Left hindlimb (tissue), 1 donor: Measurements from ENCODE around the gene RANBP17.

ENCODE experiments used
- DNase-seq: peaks from one replicate; pipeline ENCODE4 v3.0.0-alpha.2; 2018

RANBP17 gene

DNA sequence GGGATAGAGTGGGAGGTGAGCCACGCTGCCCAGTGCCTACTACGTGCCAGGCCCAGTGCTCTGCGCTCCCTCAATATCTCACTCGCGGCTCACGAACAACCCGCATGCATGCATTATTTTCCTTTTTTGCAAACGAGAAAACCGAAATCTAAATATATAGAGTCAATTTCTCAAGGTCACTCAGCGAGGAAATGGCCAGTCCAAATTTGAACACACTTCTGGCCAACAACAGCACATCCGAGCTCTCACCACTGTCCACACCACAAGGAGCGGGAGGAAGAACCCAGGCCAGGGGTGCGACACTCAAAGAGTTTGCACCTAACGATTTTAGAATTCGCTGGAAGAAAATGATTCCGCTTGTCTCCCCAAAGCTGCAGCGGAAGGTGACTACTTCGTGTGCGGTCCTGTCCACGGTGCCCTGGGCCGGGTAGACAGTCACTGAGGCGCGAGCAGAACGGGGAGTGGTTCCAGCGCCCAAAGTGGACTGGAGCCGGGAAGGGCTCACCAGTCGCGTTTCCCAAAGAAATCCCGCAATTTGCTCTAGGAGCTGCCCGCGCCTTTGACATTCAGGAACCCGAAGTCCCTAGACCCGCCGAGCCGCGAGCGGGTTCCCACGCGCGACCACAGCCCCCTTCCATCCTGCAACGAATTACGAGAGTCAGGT lies 446.1 kb downstream of the RANBP17 start:
- DNase-seq, result no peak

DNA sequence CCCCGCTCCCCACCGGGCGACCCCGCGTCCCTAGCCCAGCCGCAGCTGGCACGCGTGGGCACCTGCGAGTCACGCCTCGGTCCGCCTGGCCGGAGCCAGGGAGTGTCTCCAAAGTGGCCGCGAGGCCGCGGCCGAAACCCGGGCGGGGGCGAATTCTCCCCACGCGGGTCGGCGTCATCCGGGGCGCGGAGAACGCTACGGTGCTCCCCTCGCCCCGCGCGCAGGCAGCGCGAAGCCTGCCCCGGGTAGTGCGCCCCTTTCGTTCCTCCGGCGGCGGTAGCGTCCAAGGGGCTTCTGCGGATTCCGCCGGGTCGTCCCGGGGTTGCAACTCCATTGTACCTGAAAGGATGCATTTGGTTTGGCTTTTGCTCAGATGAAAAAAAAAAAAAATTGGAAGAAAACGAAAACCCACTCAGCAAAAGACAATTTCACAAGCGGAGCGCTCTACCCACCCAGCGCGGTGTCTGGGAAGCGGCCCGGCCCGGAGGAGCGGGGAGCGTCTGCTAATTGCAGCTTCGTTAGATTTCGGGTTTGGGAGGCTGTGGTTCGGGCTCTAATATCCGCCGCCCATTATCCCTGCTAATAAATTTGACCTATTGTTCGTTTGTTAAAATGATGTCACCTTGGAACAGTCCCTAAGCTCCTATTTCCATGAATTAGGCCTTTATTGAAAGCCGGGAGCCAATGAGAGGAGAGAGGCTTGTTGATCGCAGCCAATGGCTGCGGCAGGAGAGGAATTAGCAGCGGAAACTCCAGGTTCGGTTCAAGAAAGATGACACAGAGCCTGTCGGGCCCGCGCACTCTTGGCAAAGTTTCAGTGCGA lies 446.8 kb downstream of the RANBP17 start, which contains the start of gene TLX3:
Gene TLX3, plus strand, starts transcription at position 796 of the 823 bp plus-strand sequence. CDS start 118 bp downstream, outside the sequence.
- DNase-seq, result no peak

DNA sequence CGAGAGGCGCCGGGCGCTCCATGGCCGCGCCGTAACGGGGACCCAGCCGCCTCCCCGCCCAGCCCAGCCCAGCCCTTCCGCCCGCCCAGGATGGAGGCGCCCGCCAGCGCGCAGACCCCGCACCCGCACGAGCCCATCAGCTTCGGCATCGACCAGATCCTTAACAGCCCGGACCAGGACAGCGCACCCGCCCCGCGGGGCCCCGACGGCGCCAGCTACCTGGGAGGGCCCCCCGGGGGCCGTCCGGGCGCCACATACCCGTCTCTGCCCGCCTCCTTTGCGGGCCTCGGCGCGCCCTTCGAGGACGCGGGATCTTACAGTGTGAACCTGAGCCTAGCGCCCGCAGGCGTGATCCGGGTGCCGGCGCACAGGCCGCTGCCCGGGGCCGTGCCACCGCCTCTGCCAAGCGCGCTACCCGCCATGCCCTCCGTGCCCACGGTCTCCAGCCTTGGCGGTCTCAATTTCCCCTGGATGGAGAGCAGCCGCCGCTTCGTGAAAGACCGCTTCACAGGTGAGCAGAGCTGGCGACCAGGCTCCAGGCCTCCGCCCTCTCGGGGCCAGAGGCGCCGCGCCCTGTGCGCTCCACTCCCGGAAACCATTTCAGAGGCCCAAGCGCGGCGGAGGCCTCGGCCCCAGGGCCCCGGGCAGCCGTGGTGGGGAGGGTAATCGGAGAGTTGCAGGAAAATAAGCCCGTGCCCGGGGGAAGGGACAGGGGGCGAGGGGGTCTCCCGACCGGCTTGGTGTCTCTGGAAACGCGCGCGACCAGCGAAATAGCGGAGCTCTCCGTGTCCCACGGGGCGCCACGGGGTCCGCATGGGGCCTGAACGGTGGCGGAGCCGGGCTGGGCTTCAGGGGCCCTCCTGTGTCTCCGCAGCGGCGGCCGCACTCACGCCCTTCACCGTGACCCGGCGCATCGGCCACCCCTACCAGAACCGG lies 447.7 kb downstream of the RANBP17 start:
- DNase-seq, result no peak

DNA sequence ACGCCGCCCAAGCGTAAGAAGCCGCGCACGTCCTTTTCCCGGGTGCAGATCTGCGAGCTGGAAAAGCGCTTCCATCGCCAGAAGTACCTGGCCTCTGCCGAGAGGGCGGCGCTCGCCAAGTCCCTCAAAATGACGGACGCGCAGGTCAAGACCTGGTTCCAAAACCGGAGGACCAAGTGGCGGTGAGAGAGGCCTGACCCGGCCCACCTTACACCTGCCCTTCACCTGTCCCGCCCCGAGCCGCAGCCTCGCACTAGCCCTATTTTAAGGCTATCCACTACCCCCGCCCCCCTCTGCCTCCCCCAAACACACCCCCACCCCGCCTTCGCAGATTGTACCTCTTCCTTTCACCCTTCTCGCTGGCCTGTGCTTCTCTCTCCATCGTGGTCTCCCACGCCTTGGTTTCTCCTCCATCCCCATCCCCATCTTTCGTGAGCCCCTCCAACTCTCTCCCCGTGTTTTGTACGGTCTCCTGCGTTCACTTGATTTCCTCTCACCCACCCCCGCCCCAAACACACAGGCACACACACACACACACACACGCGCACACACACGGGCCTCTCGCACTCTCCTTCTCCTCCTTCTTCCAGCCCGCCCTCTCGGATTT lies 448.5 kb downstream of the RANBP17 start:
- DNase-seq, result no peak

DNA sequence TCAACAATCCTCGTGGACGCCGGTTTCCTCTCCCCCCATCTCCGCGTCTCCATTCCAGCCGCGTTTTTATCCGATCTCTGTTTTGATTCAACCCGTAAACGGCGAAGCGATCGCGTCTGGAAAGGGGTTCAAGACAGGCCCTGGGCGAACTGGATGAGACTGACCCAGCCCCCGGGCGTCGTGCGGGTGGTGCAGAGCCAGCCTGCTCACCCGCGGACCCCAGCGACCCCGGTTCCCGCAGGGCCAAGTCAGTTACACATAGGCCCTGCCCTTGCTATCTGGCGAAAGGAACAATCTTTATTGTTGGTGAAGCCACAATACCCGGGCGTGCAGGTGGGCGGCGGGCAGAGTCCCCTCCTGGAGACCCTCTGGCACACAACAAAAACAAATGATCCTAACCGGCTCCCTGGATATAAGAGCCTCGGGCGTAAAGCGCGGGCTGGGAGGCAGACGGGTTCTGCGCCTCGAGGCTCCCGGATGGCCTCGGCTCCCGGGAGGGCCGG lies 449.1 kb downstream of the RANBP17 start:
- no peak for DNase-seq

DNA sequence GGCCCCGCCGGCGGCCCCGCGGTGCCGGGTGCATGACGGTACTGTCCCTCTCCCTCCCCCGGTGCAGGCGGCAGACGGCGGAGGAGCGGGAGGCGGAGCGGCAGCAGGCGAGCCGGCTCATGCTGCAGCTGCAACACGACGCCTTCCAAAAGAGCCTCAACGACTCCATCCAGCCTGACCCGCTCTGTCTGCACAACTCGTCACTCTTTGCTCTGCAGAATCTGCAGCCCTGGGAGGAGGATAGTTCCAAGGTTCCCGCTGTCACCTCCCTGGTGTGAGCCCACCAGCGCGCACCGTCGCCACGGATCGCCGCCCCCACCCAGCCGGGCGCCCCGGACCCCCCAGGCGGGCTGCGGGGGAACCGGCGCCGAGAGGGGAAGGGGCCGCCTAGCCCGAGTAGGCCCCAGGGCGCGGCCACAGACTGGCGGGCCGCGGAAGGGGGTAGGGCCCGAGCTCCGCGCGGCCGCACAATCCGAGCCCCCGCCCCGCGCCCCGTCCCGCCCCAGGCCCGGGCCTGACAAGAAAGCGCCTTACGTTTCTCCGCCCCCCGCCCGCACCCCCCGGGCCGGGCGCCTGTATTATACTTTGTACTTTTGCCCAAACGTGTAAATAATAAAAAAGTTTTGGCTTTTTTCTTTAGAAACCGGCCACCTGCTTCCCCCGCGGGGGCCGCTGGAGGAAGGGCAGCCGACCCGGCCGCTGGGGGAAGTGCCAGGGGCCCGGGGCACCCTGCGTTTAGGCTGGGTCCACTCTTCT lies 449.7 kb downstream of the RANBP17 start:
- peak; percentile 57 for DNase-seq

DNA sequence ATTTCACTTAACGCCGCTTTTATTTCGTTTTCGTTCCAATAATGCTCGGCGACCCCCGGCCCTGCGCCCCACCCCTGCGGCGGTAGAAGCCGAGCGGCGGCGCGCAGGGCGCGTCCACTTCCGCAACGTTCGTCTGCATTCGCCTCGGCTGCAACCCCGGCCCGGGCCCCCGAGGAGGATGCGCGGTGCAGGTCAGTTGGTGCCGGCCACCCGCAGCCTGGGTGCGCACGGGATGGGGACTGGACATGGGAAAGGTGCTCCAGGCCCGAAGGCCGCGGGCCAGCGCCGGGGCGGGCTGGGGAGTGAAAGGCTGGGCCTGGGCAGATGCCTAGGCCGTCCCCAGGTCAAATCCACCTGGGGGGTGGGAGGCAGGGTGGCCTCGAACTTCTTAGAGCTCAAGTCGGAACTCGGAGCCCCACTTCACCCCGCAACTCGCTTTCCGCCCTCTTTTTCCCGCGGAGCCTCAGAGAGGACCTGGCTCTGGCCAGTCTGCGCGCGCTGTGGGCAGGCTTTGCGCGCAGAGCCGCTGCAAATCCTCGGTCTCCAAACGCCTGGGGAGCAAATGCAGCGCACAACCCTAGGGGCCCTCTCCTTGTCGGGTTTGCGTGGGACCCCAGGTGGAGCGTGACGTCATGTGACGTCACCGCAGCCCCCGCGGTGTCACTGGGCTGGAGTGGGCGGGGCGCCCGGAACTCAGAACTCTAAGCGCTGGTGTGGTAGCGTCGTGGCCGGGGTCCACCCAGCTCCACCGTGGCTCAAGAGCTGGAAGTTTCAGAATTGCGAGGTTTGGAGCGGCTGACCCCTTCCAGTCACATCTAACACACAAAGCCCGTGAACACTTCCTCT lies 450.5 kb downstream of the RANBP17 start:
- DNase-seq, result no peak

DNA sequence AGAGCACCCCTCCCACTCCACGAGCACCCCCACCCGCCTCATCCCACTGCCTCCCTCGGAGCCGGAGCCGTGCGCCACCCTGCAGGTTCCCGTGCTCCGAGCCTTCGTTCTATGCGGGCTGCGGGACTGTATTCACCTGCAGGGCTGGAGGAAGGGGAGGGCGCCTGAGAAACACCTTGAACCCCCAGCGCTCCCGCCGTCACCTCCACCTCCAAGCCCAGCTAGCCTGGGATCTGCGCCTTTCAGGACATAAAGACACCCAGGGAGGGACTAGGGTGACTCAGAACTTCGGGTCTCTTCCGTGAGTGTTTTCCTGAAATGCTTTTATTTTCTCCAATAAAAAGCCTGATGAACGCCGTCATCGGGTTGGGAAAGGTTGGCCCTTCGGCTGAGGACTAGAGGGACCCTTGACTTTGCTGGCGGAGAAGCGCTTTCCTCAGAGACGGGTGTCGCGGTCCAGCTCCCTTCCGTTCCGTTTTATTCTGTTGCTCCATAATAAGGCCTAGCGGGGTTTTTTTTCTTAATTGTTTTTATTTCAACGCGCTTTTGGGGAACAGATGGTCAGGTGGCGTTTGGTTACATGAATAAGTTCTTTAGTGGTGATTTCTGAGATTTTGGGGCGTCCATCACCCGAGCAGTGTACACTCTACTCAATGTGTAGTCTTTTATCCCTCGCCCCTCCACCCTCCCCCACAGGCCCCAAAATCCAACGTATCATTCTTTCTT lies 451.8 kb downstream of the RANBP17 start:
- DNase-seq, result no peak

DNA sequence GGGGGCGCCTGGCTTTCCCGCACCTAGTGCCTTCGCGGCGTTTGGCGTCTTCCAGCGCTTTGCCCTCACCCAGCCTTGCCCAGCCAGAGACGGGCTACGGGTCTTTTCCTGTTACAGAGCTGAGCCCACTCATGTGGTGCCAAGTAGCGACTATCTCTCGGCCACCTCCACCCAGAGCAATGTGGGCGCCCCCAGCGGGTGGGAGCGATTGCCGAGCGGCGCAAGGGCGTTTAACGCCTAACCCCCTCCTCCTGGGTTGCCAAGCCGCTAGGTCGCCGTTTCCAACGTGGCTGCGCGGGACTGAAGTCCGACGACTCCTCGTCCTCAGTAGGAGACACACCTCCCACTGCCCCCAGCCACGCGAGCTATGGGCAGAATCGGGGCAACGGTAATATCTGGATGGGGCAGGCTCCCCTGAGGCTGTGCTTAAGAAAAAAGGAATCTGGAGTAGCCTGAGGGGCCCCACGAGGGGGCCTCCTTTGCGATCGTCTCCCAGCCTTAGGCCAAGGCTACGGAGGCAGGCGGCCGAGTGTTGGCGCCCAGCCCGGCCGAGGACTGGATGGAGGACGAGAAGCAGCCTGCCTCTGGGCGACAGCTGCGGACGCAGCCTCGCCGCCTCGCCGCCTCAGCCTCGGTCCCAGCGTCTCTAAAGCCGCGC lies 453.0 kb downstream of the RANBP17 start:
- peak; percentile 62 for DNase-seq

DNA sequence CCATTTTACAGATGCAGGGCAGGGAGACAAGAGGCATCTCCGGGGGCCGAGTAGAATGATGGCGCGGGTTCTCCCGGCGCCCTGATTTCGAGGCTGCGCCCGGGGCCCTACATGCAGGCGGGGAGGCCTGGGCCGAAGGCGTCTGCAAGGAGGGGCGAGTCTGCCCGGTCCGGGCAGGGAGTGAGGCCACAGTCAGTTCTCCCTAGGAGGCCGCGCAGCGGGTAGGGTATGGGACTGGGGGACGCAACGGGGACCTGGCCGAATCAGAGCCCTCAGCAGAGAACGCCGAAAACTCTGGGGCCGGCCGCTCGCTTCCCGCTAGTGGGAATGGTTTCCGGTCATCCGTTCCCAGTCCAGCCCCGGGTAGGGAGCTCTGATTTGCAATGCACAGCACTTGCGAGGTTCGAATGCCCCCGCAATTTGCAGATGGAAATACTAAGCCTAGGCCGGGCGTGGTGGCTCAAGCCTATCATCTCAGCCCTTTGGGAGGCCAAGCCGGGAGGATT lies 453.6 kb downstream of the RANBP17 start:
- DNase-seq, result no peak

DNA sequence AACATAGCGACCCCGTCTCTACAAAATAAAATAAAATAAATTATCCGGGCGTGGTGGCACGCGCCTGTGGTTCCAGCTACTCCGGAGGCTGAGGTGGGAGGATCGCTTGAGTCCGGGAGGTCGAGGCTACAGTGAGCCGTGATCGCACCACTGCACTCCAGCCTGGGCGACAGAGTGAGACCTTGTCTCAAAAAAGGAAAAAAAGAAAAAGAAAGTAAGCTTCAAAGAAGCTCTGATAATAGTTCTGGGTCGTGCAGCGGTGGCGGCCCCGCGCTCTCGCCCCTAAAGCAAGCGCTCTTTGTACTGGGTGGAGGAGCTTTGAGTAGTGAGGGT lies 454.1 kb downstream of the RANBP17 start:
- DNase-seq, result no peak

DNA sequence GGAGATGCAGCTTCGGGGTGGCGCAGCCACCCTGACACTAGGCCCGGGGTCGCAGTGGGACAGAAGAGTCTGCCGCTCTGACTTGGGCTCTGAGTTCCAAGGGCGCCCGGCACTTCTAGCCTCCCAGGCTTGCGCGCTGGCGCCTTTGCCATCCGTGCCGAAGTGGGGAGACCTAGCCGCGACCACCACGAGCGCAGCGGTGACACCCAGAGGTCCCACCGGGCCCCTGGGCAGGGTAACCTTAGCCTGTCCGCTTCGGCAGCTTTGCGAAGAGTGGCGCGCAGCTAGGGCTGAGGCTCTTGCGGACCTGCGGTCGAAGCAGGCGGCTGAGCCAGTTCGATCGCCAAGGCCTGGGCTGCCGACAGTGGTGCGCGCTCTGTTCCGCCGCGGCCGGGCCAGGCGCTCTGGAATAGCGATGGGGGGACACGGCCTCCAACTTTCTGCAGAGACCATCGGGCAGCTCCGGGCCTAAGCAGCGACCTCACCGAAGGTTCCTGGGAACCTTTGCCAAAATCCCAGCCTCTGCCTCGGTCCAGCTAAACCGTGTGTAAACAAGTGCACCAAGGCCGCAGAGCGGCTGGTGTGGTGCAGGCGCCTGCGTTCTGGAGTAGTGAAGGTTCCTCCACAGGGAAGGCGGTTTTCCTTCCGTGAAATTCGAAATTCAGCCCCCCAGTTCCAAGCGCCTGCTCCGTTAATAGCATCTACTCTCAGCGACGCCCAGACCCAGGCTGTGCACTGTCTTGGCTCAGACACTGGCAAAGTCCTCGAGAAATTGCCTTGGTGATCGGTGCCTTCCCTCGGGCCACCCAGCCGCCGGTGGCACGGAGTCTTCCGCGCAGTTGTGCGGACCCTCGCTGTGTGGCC lies 454.7 kb downstream of the RANBP17 start:
- no peak for DNase-seq

DNA sequence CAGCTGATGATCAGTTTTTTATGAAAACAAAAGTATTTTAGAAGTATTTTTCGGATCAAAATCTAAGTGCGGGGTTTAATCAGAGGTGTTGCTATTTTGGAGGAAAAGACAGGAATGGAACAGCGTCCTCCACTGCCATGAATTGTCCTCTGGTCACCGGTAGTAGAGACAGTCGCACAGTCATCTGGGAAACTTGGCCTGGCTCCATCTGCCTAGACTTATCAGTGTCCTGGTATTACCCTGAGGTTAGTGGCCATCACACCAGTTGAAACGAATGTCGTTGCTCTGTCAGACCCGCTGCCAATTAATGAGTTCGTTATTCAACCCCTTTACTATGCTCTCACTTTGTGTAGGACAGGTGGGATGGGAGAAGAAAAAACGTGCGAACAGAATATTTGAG lies 455.4 kb downstream of the RANBP17 start:
- DNase-seq, result no peak

DNA sequence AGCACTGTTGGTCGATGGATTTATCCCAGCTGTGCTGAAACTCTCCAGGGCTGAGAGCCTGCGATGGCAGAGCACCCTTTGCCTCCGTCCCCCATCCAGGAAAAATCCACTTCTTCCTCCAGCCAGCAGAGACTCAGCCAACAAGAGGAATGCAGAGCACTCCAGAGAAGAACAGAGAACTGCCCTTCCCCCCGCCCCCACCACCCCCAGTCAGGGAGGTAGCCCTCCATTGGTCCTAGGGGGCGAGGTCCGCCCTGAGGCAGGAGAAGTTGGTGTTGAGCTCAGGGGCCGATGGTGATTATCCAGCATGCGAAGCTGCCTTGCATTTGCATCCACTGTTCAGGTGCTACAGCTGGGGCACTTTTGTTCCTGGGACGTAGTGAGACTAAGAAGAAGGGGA lies 456.2 kb downstream of the RANBP17 start:
- no peak for DNase-seq

DNA sequence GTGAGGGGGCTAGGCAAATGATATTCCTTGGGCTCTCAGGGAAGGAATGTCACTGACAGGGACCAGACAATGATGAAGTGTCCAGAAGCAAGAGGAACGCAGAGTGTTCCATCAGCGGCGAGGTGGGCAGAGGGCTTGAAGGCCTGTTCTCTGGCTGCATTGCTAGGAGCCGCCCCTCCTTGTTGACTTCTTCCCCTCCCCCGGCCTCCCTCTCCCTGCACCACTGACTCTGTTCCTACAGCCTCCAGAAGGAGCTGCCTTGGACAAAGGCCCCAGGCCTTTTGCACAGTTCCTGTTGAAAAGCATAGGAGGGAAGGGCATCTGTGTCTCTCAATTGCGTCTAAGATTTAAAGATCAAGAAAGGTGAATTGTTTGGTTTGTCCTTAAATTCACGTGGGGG lies 459.6 kb downstream of the RANBP17 start:
- DNase-seq, result no peak

DNA sequence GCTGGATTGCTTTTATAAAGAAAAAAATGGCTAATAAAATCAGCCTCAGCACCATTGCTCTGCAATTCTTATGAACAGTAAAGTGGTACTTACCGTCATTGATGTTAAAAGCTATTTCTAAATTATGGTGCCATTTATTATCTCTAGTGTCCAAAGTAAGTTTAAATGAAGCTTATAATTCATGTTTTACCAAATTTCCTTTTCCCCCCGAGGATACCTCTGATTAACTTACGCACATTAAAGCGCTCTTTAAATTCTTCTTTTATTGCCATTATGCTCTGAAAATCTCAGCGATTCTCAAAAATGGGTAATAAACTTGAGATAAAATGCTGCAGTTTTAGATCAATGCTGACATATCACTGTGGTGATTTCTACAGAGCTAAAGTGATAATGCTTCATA lies 460.7 kb downstream of the RANBP17 start:
- no peak for DNase-seq

DNA sequence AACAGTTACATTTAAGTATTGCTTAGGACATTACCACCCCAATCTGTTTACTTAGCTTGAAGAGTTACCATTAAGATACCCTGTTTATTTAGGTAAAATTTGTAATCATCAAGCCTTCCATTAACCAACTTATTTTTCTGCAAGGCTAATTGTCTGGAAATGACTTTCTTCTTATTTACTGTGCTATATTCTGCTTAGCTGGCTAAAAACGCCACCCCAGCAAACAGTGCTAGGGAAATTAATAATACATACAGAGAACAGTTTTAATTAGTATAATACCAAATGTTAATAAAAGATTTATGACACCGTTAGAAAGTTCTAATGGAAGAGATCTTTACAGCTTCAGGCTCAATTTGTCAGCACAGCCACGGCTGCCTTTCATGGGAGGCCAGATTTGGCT lies 461.2 kb downstream of the RANBP17 start:
- no peak for DNase-seq
